ENCODE data around the gene CFAP157.

CFAP157 gene

GRCh38 chr9:127667127-127667844, 39.5 kb upstream of the CFAP157 start:
- no peak for TF ChIP-seq CTCF (IDR thresholded peaks at IDR 0.05)
- H3K4me3 ChIP-seq, result no peak overlapping the region
- no peak overlapping the region for H3K27ac ChIP-seq
- DNase-seq (ENCODE audit: low spot score), result no peak

- no peak for TF ChIP-seq CTCF (IDR thresholded peaks at IDR 0.05)
- no peak for DNase-seq (ENCODE audit: low spot score)
- no peak overlapping the region for H3K27ac ChIP-seq
- H3K4me3 ChIP-seq, result no peak overlapping the region
These were observed 38.9 kb upstream of the CFAP157 start for GRCh38 chr9:127667906-127668305.

GRCh38 chr9:127673234-127673633, 33.6 kb upstream of the CFAP157 start:
- DNase-seq (ENCODE audit: low spot score), result no peak
- TF ChIP-seq CTCF (IDR thresholded peaks at IDR 0.05), result no peak
- Histone ChIP-seq H3K27ac (no peak overlapping the region), H3K4me3 (no peak overlapping the region)

- DNase-seq (ENCODE audit: low spot score), result no peak
- no peak overlapping the region for H3K27ac ChIP-seq
- H3K4me3 ChIP-seq, result no peak overlapping the region
- TF ChIP-seq CTCF (IDR thresholded peaks at IDR 0.05), result no peak
These were observed 30.1 kb upstream of the CFAP157 start for GRCh38 chr9:127676638-127677037.

- no peak for DNase-seq (ENCODE audit: low spot score)
- TF ChIP-seq CTCF (IDR thresholded peaks at IDR 0.05), result no peak
- no peak overlapping the region for H3K4me3 ChIP-seq
- H3K27ac ChIP-seq, result no peak overlapping the region
These were observed 27.3 kb upstream of the CFAP157 start for GRCh38 chr9:127679506-127679905.

- Histone ChIP-seq H3K4me3 (no peak overlapping the region), H3K27ac (no peak overlapping the region)
- no peak for TF ChIP-seq CTCF (IDR thresholded peaks at IDR 0.05)
- DNase-seq (ENCODE audit: low spot score), result no peak
These were observed 26.6 kb upstream of the CFAP157 start for GRCh38 chr9:127680226-127680625.

- DNase-seq (ENCODE audit: low spot score), result no peak
- H3K4me3 ChIP-seq, result no peak overlapping the region
- H3K27ac ChIP-seq, result no peak overlapping the region
- TF ChIP-seq CTCF (IDR thresholded peaks at IDR 0.05), result no peak
These were observed 25.9 kb upstream of the CFAP157 start for GRCh38 chr9:127680846-127681245.

All from coronary artery (tissue), 2 donors.